IPS-18c (cell line): ENCODE data around the gene LIMS2.

Source experiments
- H3K4me3 ChIP-seq: 2 replicates; pipeline ENCODE4 v1.7.0; 2013; ENCODE audit warnings: low read depth, mild to moderate bottlenecking, low read length, moderate library complexity; ENCODE audit not compliant: insufficient read depth
- H3K9me3 ChIP-seq: one replicate; pipeline ENCODE4 v1.6.1; 2013; ENCODE audit warnings: mild to moderate bottlenecking, low read length, moderate library complexity; ENCODE audit not compliant: control insufficient read depth, insufficient read depth

Gene LIMS2

DNA sequence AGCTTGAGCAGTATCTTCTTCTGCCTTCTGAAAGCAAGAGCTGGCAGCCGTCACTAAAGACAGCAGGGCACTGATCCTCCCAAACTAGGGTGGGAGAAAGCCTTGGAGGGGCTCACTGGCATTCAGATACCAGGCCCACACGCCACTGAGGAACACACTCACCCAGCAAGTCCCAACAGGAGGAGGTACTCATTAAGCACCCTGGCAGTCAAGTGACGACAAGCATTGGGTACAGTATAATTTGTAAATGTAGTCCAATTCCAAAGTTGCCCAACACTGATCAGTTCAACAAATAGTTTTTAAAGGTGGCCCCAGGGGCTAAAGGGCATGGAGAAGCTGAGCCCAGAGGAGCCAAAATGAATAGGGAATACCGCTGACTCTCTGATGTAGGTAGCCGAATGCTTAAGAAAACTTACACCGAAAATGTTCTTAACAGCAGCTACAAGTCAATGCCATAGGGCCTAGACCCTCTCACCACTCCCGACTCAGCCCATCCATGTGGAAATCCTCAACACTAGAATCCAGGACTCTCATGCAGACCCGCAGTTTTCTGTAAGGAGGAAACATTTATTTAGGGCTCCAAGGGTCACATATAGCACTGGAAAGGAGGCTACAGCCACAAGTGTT, 9.9 kb downstream of the LIMS2 start:
- Histone ChIP-seq H3K9me3 (no peaks in the 10 kb centered on the region), H3K4me3 (no peak overlapping the region)

DNA sequence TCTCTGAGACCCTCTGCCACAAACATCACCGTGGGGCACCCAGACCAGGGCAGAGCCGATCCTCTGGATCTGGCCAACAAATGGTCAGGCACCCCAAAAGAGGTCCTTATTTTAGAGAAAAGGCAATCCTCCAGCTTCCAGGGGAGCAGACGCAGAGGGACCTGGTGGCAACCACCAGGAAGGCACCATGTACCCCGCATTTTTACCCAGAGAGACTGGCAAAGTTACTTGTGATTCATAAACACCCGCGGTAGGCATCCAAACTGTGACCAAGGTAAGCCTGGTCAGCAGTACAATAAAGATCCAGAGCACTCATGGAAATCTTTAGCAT, 10.5 kb downstream of the LIMS2 start:
- H3K9me3 ChIP-seq, result no peaks in the 10 kb centered on the region
- H3K4me3 ChIP-seq, result 0 out of 2 replicates have a peak overlapping the region, but pooled peaks have one; percentile 20

DNA sequence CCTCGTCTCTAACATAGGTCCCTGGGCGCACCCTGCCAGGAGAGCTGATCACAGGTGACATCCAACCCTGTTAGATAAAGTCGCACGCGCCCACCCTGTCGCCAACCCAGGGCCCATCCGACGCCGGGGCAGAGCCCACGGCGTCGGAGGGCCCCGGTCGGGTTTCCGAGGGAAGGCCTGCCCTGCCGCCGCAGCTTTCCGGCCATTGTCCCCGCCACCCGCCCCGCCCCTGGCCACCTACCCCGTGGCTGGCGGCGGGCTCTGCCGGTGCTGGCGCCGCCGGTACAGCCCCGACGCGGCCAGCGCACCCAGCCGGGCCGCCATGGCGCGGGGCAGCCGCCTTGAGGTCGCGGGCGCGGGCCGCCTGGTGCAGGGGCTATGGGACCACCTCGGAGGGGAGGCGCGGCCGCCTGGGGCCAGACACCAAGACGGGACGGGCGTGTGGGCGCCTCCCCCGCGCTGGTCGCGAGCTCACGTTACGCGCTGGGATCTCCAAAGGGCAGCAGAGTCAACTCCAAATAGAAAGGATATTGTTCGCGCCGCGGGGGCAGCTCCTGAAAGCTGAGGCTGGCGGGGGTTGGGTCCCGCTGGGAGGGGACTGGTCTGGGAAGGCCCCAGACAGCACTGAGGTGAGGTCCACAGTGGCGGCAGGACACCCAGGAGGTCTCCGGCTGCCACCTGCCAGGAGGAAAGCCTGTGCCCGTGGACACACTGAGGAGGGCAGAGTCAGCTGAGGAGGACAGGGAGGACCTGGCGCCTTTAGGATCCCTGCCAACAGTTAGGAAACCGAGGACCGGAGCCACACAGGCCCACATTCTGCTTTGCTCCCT, 11.1 kb downstream of the LIMS2 start:
- Histone ChIP-seq H3K4me3 (peak overlapping the region; percentile 20), H3K9me3 (no peaks in the 10 kb centered on the region)

DNA sequence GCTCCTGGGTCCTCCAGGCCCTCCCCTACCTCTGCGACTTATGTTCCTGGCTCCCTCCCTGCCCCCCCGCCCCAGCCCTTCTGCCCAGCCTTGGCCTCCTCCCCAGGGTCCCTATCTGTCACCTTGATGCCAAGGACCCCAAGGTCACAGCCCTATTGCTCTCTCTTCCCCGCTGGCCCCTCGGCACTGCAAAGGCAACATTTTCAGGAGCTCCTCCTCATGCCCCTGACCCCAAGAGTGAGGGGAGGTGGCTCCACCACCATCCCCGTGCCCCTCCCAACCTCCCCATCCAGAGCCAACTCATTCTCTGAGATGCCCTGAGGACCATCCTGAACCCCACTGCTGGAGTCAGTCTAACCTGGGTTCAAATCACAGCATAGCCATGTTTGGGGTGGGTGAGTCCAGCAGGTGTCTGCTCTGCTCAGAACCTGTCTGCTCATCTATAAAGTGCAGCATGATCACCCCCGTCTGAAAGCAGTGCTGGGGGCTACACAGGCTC, 11.7 kb downstream of the LIMS2 start:
- H3K9me3 ChIP-seq, result no peaks in the 10 kb centered on the region
- H3K4me3 ChIP-seq, result no peak overlapping the region

DNA sequence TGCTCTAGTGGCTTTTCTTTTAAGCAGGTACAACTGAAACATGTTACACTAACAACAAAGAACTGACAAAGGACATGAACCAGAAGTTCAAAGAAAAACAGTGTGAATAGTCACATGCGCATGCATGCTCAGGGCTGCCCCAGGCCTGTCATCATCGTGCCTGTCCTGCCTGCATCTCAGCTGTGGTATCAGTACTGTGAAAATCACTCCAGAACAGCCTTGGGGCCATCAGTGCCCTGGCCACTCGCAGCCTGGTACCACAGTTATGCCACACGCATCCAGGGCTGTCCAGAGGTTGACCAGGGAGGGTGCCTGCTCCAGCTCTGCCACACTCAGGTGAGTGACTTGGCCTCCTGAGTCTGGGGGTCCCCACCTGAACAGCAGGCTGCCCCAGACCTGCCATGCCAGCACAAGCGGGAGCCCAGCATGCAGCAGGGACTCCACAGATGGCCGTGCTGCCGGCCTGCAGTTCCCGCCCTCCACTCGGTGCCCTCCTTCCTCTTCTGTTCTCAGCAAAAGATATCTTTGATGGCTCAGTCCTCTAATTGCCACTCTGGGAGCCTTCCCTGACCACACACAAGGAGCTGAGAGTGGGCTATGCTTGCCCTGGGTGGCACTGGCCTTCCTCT, 12.3 kb downstream of the LIMS2 start:
- no peak overlapping the region for H3K4me3 ChIP-seq
- no peaks in the 10 kb centered on the region for H3K9me3 ChIP-seq

GRCh38 chr2:127661949-127662510, 13.3 kb downstream of the LIMS2 start:
- no peak overlapping the region for H3K4me3 ChIP-seq
- H3K9me3 ChIP-seq, result no peaks in the 10 kb centered on the region

- H3K9me3 ChIP-seq, result no peaks in the 10 kb centered on the region
- H3K4me3 ChIP-seq, result no peak overlapping the region
Observed at GRCh38 chr2:127661072-127661649, 14.2 kb downstream of the LIMS2 start.

DNA sequence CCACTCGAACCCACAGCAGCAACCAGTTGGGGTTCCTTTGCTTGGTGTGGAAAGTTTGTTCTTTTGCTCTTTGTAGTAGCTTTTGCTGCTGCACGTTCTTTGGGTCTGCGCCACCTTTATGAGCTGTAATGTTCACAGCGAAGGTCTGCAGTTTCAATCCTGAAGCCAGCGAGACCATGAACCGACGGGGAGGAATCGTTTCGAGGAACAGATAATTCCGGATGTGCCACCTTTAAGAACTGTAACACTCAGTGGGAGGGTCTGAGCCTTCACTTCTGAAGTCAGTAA, 15.1 kb downstream of the LIMS2 start:
- H3K9me3 ChIP-seq, result no peaks in the 10 kb centered on the region
- H3K4me3 ChIP-seq, result no peak overlapping the region

- Histone ChIP-seq H3K4me3 (no peak overlapping the region), H3K9me3 (no peaks in the 10 kb centered on the region)
Observed at GRCh38 chr2:127659408-127660290, 15.7 kb downstream of the LIMS2 start.

- Histone ChIP-seq H3K9me3 (no peaks in the 10 kb centered on the region), H3K4me3 (no peak overlapping the region)
Observed at GRCh38 chr2:127658641-127659407, 16.5 kb downstream of the LIMS2 start.

- no peaks in the 10 kb centered on the region for H3K9me3 ChIP-seq
Observed at GRCh38 chr2:127658146-127658545, 17.2 kb downstream of the LIMS2 start.

DNA sequence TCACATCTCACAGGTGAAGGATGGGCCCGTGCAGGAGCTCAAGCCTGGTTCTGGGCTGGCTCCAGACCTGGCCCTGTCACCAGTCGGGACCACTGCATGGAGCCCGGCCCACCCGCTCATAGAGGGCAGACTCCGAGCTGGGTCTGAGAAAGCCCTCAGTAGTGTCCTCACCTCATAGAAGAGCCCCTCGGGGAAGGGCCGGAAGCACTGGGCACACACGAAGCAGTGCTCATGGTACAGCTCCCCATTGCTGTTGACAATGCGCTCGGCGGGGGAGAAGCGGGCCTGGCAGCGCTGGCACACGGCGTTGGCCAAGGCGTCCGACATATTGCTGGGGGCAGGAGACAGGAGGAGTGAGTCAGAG, 18.1 kb downstream of the LIMS2 start:
- Histone ChIP-seq H3K4me3 (no peak overlapping the region), H3K9me3 (no peaks in the 10 kb centered on the region)

More at GRCh38 chr2:127658146-127658545, 17.2 kb downstream of the LIMS2 start:
- no peak overlapping the region for H3K4me3 ChIP-seq

- Histone ChIP-seq H3K4me3 (no peak overlapping the region), H3K9me3 (no peaks in the 10 kb centered on the region)
Observed at GRCh38 chr2:127656569-127657231, 18.6 kb downstream of the LIMS2 start.

DNA sequence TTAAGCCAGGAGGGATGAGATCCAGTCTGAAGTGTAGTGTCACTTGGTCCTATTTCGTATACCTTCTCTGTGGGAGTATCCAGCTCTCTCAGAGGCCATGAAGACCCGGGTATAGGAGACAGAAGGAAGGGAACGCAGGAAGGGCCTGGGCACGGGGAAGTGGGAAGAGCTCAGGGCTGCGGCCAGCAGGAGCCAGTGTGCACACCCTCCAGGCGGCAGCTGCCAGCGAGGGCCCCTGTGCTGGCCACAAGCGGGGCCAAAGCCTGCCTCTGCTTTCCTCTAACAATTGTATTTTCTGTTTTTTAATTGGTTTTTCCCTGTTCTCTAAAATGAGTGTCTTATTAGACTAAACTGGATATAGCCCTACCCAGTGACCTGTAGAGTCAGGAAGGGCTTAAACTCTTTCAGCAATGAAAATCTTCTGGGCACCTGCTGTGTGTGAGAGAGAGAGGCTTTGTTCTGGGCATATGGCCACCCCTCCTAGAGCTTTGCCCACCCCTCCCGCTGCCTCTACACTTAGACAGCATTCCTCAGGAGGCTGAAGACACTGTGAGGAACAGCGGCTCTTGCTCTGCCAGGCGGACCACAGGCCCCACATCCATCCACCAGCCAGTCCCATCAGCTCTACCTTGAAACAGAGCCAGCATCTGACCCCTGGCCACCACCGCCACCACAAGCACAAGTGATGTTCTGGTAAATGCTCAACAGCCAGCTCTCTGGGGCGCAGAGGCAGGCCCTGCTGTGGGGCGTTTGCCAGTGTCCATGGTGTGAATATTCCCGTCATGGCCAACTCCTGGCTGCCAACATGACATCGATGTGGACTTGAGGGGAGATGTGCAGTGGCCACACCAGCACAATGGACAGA, 19.9 kb downstream of the LIMS2 start:
- Histone ChIP-seq H3K9me3 (no peaks in the 10 kb centered on the region), H3K4me3 (no peak overlapping the region)

- H3K4me3 ChIP-seq, result no peak overlapping the region
- no peaks in the 10 kb centered on the region for H3K9me3 ChIP-seq
Observed at GRCh38 chr2:127654838-127655175, 20.5 kb downstream of the LIMS2 start.
